Activated CD4-positive, alpha-beta T cell treated with anti-CD3 and anti-CD28 coated beads for 24 hours (primary cell): ENCODE measurements around the gene ASAP3.
A peak's percentile ranks its signal among the peaks of the same experiment; 100 is the strongest.

ENCODE experiments used
- DNase-seq, 2 donors: peaks; one replicate each; pipeline ENCODE4 v3.0.0-alpha.2; 2020; ENCODE audit warnings: low read depth in 2 of 2

The ASAP3 gene

DNA sequence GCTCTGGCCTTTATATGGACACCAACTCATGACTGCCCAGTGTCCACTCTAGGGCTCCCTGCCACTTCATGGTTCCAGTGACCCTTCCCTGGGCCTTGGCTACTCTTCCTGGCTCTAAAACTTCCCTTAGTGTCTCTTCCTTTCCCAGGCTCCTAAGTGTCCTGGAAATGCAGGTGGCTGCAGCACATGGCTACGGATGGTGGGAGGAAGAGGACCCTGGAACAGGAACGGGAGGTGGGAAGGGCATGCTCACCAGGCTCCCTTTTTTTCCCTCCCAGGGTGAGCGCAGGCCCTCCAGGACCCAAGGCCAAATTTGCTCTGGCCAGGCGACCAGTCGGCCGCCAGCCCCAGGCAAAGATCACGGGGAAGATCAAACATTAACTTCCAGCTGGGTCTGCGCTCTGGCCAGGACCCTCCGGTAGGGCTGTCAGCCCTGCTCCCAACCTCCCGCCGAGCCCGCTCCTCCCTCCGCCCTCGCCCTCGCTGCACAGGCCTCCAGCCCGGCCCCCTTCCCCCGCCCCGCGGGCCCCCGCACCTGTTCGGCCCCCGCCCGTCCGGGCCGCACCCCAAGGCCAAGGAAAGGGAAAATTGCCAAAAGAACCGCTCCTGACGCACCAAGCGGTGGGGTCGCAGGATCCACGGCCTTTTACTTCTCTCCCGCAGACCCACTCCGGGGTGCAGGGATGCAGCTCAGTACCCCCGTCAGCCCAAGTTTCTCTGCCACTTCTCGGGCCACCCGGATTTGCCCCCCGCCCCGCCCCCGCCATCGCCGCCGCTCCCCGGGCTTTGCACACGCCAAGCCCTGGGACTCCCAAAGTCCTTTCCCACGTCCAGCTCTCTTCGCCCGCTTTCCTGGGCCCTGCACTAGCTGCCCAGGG is 60.3 kb downstream of the ASAP3 start:
- peak in 1 of 2 donors; percentile 5 for DNase-seq

DNA sequence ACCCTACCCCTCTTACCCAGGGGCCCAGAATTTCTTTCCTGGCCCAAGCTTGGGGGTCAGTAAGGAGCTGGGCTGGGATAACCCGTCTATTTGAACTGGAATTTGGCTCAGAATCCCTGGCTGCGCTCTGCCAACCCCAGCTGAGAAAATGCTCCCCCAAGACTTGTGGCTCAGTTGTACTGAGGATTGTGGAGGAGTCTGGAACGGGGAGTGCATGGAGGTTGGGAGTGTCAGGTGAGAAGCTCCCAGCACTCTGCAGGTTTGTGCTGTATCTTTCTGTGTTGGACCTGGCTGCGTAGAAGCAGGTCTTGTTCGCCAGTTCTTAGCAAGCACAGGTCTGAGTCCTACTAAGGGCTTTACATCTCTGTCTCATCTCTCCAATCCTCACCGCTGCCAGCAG is 61.0 kb downstream of the ASAP3 start:
- DNase-seq = no peak

DNA sequence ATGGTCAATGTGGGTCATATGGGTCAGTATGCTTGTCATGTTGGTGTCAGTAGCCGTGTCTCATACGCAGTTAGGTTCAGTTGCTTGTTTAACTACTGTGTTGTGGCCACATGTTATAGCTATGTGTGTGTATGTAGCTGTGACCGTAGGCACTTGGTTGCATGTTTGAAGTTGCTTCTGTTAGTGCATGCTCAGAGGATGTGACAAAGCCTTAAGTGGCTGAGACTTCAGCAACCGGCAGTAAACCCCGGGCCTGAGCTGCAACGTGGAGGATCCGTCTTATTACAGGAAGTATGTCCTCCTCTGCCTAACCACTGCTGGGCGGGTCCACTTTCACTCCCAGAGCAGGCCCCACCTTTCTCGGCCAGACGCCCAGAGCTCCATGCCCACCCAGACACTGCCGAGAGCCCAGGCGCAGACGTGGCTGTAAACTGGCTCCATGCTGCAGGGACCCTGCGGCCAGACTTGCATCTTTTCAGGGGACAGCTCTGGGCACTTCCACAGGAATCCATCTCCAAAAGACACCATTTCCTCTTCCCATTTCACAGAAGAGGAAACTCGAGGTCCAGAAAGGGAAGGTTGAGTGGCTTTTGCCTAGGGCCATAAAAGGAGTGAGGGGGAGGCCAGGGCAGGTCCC is 61.6 kb downstream of the ASAP3 start:
- peak in 1 of 2 donors; percentile 16 for DNase-seq

DNA sequence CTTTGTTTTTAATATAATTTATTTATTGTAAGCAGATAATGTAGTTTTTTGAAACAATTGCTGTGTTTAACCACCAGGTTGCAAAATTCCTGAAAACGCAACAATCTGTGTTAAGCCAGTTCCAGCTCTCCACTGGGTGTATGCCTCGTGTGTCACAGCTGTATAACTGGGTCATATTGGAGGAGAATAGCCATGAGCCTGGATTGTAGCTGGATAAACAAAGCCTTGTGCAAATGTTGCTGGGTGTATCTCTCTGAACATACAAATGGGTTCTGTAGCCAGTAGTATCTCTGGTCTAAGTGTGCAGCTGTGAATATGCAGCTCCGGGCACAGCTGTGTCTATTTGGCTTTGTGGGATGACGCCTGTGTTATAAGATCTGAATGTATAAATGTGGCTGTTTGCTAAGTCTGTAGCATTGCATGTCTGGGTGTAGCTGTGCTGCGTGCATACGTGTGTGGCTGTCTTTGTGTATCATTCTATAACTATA is 62.2 kb downstream of the ASAP3 start:
- DNase-seq = no peak

DNA sequence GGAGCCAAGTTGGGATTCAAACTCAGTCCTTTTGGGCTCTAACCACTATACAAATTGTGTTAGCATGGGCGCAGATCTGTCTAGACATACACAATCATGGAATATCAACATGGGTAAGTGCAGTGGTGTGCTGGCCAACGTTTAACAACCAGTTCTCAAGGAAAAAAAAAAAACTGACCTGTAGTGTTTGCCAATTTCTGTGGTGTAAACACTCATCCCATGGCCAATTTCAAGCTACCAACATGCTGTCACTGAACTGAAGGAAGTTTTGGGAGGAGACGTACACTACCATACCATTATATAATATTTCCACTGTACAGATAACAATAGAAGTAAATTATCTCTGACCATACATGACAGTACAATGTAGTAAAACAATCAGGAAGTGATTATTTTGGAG is 62.6 kb downstream of the ASAP3 start:
- no peak for DNase-seq

DNA sequence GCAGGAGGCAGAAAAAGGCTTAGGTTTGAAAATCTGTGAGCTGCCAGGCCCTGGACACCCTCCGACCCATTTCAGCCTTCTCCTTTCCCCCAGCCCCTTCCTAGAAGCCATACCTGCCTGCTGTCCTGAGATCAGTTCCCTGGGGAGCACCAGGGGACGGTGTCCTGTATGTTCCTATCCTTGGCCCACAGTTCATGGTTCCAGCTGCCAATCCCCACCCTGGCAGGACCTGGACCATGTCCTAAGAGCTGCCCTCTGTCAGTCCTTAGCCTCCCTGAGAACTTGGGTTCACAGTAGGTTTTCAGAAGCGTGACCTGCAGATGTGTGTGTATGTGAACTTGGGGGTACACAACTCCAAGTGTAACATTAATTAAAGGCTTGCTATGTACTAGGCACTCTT is 63.2 kb downstream of the ASAP3 start:
- no peak for DNase-seq

DNA sequence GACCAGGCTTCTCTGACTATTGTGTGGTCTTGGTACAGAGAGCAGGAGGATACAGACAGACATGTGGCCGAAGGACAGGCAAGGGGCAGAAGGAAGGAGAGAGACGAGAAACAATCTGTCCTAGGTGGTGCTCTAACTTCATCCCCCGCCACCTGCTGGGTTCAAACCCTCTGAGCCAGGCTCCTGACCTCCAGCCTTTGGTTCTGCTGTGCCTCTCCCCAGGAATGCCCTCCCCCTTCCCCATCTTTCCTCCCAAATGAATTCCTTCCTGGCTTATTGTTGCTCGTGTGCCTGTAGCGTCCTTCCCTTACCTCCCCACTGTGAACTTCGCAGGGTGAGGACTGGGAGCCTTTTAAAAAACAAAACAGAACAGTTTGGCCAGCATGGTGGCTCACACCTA is 64.8 kb downstream of the ASAP3 start:
- no peak for DNase-seq

DNA sequence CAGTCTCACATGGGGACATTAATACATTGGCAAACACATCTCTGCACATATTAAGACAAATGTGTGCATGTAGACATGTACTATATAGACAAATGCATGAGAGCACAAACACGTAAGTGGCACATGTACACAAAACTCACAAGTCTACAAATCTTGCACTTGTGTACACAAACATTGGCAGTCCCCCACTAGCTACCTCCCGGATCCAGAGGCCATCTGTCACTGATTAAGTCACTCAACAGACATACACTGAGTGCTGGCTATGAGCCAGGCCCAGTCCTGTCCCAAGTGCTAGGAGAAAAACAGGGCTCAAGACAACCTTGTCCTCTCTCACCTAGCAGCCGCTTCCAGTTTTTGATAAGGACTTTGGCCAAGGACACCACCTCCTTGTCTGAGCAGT is 66.4 kb downstream of the ASAP3 start:
- DNase-seq = no peak

DNA sequence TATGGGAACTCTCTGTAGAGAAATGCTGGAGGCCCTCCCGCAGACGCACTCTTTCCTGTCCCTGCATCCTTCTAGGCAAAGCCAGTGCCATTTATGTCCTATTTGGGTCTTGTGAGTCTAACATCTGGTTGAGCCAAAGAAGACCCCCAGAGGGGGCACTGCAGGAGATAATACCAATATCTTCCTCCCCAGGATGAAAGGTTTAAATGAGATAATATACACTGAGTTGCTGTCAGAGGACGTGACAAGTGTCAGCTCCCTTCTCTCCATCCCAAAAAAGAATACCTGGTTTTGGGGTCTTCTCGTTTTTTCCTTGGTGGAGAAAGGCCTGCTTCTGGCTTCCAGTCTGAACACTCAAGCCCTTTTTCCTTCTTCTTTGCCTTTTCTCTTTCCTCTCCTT is 67.0 kb downstream of the ASAP3 start:
- DNase-seq = no peak

DNA sequence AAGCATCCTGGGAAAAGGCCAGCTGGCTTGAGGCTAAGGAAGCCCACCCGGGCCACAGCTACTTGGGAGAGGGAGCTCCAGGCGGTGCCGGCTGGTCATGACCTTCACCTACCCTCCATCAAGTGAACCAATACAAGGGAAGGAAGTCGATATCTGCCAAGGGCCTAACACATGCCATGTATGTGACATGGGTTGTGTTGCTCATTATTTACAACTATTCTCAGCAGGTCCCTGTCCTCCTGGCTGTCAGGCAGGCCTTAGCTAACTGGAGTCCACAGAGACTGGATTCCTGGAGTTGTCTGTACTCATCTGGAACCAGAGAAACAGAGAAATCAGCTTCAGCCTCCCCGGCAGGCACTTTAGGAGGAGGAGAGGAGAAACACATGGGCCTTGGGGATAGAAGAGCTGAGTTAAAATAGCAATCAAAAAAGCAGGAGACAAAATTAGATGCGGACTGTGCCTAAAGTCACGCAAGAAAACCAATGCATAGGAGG is 75.1 kb downstream of the ASAP3 start:
- no peak for DNase-seq

DNA sequence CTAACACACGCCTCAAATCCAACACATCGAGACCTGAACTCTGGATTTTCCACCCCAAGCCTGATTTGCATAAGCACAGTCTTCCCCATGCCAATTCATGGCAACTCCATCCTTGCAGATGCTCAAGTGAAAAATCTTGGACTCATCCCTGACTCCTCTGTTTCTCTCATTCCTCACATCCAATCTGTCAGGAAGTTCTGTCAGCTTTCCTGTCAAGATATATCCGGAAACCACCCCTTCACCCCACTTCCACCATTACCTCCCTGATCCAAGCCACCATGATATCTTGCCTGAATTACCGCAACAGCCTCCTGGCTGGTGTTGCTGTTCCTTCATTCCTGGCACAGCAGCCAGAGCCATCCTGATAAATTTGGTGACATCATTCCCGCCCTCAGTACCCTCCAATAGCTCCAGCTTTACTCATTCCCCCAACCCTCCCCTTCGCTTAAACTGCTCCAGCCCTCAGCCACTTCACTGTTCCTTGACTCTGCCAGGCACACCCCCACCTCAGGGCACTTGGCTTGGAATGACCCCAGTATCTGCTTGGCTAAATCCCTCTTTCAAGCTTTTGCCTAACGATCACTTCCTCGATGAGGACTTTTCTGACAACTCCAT is 76.9 kb downstream of the ASAP3 start:
- DNase-seq = no peak

DNA sequence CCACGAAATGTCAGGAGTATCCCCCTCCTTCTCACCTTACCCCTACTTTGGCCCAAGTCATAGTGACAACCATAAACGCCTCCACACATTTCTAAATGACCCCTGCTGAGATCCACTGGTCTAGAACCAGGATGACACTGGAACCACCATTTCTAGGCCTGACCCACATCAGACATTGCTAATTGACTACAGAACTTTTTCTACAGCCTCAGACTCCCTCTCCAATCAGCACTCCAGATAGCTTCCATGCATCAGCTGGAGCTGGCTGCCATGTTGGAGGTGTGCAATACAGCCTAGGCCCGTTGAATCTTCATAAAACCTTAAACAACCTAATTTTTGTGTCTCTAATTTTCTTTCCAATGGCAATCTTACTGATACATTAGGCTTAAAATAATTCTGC is 78.0 kb downstream of the ASAP3 start:
- DNase-seq = no peak

DNA sequence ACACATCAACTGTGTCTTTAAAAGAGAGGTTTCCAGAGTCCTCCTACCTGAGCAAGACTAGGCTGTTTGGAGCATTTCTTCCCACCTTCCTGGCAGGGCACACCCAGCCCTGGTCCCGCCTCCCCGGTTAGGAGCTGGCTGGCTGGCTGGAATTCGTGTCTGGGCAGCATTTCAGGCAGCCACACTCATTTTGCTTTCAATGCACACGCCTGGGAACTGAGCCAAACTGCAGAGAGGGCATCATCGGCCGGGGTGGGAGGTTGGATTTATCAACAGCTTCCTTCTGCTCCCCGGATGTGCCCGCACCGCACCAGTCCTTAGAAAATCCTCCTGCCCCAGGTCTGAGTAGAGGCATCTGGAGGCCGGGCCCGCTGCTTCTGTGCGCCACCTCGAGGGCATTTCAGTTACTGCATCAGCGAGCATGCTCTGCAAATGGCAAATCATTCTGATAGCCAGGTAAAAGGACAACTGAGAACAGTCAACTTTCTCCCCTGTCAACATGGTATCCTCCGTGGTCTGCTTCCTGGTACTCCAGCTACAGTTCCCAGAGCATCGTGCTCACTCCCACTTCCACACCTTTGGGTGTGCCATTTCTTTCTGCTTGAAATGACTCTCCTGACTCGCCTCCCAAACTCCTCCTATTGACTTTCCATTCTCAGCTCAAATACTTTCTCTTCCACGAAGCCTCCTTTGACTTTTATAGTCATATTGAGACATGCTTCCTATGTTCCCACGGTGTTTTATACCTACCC is 80.1 kb downstream of the ASAP3 start:
- peak; percentile 84 to 90 for DNase-seq

DNA sequence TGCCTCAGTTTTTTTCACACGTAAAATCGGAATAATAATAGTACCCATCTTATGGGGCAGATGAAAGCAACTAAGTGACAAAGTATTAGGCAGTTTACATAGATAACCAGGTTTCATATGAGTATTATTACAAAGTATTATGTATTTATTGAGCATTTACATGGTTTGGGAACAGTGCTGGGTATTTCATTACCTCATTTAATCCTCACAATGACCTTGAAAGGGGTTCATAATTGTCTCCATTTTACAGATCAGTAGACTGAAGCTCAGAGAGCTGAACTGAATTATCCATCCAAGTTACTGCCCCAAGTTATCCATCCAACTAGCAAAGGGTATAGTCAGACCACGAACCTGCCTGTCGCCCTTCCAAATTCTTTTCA is 80.6 kb downstream of the ASAP3 start:
- no peak for DNase-seq

DNA sequence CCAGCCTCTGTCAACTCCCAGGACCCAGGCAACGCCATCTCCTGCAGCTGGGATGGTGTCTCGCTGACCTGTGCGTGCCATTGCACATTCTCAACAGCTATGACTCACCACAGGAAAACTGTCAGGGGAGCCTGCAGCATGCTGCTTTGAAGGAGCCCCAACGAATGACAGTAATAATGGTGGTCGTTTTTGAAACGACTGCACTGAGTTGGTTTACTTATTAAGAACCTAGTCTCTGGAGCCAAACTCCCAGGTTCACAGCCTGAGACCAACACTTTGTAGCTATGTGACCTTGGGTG is 81.0 kb downstream of the ASAP3 start:
- DNase-seq = no peak

DNA sequence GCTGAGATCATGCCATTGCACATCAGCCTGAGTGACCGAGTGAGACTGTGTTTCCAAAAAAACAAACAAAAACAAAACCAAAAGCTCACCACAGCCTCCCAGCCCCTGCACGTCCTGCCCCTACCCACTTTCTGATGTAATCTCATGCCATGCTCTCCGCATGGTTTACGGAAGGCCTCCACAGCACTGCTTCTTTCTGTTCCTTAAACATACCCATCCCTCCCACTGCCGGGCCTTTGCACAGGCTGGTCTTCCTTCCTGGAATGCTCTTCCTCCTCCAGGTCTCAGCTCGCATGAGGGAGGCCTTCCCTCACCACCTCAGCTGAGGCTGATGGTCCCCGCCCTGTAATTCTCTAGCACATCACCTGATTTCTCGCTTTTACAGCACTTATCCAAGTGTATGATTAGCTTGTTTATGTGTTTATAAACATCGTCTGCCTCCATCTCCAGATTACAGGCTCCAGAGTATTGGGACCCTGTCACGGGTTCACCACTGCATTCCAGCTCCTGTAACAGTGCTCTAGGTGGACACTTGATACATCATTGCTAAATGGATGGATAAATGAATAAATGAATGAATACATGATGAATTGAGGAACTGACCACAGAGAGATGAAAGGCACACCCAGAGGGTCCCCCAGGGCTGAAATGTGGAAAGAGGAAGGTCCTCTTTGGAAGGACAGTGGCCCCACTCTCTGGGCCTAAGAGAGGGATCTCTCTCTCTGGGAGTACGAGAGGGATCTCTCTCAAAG is 81.5 kb downstream of the ASAP3 start:
- no peak for DNase-seq

DNA sequence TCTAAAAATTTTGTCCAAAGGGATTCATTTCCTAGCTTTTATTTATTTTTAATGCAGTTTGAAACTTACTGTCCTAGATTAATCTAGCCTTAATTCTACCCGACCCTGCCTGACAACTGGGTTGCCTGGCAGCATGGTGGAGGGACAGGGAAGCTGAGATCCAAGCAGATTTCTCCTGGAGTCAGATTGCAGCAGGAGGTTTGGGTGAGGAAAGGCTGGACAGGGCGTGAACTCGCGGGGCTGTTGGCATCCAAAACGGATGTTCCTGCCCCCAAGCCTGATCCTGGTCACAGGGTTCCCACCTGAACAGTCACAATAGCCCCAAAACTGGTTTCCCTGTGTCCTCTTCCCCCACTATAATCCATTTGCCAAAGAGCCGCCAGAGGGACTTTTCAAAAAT is 82.7 kb downstream of the ASAP3 start:
- no peak for DNase-seq

DNA sequence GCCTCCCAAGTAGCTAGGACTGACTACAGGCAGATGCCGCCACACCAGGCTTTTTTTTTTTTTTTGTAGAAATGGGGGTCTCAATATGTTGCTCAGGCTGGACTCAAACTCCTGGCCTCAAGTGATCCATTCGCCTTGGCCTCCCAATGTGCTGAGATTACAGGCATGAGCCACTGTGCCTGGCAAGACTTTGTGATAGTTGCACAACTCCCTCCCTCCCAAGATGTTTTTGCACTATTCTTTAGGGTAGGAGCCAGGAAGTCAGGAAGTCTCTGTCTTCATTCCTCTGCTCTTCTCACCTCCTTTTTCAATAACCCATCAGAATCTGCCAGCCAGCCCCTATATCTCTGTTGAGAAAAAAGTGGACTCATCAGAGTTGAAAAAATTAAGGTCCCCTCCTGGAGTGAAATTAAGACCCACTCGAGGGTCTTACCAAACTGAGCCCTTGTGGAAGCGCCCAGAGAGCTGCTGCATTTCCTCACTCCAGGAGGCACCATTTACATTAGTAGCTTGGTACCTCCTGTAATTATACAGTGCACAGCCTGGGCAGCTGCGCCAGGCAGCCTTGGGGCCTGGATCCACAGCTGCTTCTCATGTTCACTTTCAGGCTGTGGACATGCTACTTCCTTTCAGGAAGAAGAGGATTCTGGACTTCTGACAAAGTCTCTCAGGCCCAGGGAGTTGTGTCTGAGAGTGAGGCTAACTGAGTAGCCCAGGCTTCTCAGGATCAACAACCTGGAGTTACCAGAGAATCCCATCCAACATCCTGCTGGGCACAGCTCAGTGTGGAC is 83.5 kb downstream of the ASAP3 start:
- no peak for DNase-seq

DNA sequence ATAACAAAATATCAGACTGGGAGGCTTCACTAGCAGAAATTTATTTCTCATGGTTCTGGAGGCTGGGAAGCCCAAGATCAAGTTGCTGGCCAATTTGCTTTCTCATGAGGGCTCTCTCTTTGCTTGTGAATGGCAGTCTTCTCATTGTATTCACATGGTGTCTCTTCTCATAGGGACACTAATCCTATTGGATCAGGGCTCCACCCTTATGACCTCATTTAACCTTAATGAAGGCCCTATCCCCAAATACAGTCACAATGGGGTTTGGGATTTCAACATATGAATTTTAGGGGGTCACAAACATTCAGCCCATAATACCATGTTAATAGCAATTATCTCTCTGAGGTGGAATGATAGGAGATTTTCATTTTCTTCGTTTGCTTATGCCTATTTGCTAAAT is 84.8 kb downstream of the ASAP3 start:
- no peak for DNase-seq

DNA sequence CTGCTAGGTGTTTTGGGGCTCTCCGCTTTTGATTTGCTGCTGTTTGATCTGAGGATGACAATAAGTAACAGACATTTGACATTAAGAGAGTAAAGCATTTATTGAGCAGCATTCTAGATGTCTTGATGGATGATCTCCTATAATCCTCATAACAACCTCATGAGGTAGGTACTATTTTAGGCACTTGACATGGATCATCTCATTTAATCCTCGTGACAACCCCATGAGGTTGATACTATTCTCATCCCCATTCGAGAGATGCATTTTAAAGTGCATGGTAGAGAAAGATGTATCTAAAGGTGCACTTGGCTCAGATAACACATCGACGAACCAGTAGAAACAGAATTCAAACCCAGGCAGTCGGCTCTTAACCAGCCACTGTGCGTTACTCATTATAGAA is 86.1 kb downstream of the ASAP3 start:
- DNase-seq = no peak

DNA sequence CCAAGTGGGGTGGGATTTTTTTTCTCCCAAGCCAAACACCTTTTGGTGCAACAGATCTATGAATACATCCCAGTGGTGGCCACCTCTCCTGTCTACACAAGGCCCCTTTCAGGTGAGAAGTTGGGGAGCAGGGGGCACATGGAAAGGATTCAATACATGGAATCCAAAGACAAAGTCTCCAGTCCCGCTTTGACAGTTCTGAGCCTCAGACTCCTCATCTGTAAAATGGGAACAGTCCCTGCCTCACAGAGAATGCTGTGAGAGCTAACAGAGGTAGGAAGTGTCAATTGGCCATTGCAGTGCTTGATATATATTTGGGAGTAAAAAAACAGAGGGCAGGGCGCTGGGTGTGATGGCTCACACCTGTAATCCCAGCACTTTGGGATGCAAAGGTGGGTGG is 87.6 kb downstream of the ASAP3 start:
- no peak for DNase-seq
